ENCODE measurements around the gene XPA.
A peak's percentile ranks its signal among the peaks of the same experiment; 100 is the strongest.
"Not testable (repeated sequence)": the region's sequence is repeated elsewhere in the genome, so short reads cannot be mapped to it uniquely, and the experiment has no call there.

The XPA gene

DNA sequence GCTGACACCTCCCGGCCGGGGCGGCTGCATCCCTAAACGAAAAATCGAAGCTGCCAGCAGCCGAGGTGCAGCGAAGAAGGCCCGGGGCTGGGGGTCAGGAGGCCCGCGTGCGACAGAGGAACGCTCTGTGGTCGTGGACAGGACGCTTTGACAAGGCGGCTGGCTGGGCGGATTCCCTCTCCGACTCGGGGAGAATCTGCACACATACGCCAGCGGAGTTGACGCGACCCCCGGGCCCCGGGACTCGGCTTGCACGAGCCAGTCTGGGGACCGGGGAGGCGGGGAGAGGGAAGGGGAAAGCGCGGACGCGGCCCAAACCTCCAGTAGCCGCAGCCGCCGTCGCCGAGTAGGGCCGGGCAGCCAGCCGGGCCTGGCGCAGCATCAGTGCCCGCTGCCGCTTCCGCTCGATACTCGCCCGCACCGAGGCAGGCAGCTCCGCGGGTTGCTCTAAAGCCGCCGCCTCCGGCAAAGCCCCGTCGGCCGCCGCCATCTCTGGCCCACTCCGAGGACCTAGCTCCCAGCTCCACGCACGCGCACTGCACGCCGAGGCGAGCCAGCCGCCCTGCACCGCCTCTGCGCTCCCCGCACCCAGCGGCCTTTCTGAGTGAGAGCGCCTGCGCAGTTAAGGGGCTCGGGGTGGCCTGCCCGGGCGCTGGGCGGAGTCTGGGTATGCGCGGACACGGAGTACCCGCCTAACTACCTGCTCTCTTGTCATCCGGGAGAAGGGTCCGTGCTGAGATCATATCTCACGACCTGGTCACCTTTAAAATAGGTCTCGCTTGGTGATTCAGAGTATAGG is at the start of gene XPA:
Gene XPA, minus strand, starts transcription at position 538 of the 799 bp plus-strand sequence. Its CDS starts 48 bp downstream, at position 490.
- peak; percentile 80 for DNase-seq (ENCODE audit: insufficient read length, low spot score)
- FAIRE-seq = peak; percentile 84

GRCh38 chr9:97744710-97745708 is 47.9 kb upstream of the XPA start:
- DNase-seq (ENCODE audit: insufficient read length, low spot score) = no peak
- no peak for FAIRE-seq

GRCh38 chr9:97744025-97744424 is 46.9 kb upstream of the XPA start:
- not testable (repeated sequence) for DNase-seq (ENCODE audit: insufficient read length, low spot score); FAIRE-seq

DNA sequence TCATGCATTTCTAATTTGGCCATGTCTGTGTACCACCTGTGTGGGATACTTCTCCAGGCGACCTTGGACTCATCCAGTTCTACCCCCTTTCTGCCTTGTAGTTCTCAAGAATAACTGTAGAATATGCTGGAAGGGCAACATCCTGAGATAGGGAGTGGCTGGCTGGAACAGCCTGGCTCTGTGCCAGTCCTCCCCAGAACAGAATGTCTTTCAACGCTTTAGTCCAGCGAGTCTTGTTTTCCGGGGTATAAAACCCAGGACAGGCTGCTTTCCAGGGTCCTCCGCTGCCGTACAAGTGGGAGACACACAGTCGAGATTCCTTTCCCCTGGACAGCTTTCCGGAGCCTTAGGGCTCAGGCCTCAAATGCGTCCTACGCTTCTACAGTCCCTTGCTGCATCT is 45.4 kb upstream of the XPA start:
- FAIRE-seq (no peak), DNase-seq (ENCODE audit: insufficient read length, low spot score) (no peak)

- no peak for FAIRE-seq
Observed at GRCh38 chr9:97741947-97742346, 44.8 kb upstream of the XPA start.

GRCh38 chr9:97740848-97741821 is 44.0 kb upstream of the XPA start:
- DNase-seq (ENCODE audit: insufficient read length, low spot score) (peak; percentile 22), FAIRE-seq (no peak)

More at GRCh38 chr9:97741947-97742346, 44.8 kb upstream of the XPA start:
- DNase-seq (ENCODE audit: insufficient read length, low spot score) = no peak

DNA sequence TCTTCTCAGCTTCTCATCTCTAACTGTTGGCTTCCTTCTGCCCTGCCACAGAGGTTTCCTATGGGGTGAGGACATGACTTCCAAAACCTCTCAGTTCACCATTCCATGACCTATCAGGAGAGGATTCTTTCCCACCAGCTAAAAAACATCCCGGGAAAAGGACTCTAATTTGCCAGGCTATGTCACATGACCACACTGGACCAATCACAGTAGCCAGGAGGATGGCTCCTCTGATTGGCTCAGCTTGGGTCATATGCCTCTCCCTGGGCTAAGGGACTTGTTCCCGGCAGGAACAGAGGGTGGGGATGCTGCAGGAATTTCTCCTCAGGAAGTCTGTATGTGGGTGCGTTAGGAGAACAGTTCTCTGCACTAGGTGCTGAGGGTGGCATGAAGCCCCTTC is 40.3 kb upstream of the XPA start:
- DNase-seq (ENCODE audit: insufficient read length, low spot score) (no peak), FAIRE-seq (no peak)

- no peak for DNase-seq (ENCODE audit: insufficient read length, low spot score)
- FAIRE-seq = no peak
Observed at GRCh38 chr9:97735070-97735600, 38.0 kb upstream of the XPA start.

GRCh38 chr9:97726716-97727115 is 29.6 kb upstream of the XPA start:
- FAIRE-seq = no peak
- no peak for DNase-seq (ENCODE audit: insufficient read length, low spot score)

- no peak for FAIRE-seq
- no peak for DNase-seq (ENCODE audit: insufficient read length, low spot score)
Observed at GRCh38 chr9:97723819-97724218, 26.7 kb upstream of the XPA start.

DNA sequence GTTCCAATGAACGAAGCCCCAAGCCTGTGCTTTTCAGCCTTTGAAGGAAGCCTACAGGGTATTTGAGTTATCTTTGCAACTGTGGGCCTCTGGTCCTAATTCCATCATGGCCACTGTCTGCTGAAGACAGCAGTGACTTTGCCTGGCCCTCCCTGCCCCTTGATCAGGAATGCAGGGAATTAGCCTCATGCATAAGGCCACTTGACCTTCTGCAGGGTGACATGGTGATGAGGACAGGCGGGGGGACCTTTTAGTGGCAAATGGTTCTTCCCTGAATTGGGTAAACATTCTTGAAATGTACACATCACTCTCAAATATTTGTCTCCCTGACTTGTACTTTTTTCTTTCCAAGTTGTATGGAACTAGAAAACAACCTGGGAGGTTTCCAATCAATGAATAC is 25.2 kb upstream of the XPA start:
- FAIRE-seq (no peak), DNase-seq (ENCODE audit: insufficient read length, low spot score) (no peak)

GRCh38 chr9:97721396-97721795 is 24.3 kb upstream of the XPA start:
- no peak for DNase-seq (ENCODE audit: insufficient read length, low spot score)

DNA sequence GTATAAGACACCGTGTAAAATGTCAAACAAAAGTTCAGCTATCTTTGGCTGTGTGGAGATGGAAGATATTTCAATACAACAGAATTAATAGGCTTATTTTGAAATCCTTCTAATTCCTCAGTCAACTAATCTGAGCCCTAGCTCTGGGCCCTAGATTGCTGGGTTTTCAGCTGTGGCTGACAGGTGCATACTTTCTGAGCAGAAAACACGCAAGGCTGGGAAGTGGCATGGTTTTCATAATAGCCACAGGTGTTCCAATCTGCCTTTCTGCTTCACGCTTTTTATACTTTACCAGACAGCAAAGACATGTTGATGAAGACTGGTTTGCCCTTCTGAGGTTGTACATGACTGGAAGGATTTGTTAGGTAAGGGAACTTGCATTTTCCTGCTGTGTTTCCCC is 20.7 kb upstream of the XPA start:
- FAIRE-seq (no peak), DNase-seq (ENCODE audit: insufficient read length, low spot score) (no peak)

More at GRCh38 chr9:97721396-97721795, 24.3 kb upstream of the XPA start:
- FAIRE-seq = no peak

DNA sequence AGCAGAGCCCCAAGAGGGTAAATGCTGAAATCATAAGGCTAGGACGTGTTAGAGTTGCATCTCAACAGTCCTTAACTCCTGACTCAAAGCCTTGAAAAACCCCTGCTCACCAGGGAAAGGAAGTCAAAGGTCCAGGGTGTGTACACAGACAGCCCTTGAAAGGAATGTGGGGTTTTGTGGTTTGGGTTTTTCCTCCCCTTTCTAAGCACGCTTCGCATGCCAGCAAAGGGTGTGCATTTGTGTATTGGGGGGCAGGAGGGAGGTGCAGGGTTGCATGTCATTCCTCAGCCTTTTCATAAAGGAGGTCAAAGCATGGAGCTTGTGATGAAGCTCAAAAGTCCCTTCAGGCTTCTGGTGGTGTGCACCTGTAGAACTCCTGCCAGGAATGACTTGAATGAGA is 17.3 kb upstream of the XPA start:
- FAIRE-seq = no peak

DNA sequence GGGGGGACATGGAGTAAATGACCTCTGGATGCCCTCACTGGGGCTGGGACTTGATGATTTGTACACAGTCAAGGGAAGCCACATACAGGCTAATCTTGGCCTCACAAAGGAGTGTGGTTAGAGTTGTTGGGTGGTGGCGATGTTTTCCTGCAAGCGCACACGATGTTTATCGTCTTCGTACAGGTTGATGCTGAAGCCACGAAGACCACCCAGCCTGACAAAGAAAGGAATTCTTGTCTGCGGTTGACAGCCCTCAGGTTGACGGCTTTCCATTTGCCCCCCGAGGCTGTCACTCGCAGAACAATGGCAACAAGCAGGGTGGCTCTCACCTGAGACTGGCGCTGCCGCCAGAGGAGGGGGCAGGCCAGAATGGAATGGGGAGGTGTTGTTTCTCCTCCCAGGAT is 14.1 kb upstream of the XPA start:
- no peak for FAIRE-seq
- no peak for DNase-seq (ENCODE audit: insufficient read length, low spot score)

More for the DNA sequence above, 17.3 kb upstream of the XPA start:
- DNase-seq (ENCODE audit: insufficient read length, low spot score) = no peak

DNA sequence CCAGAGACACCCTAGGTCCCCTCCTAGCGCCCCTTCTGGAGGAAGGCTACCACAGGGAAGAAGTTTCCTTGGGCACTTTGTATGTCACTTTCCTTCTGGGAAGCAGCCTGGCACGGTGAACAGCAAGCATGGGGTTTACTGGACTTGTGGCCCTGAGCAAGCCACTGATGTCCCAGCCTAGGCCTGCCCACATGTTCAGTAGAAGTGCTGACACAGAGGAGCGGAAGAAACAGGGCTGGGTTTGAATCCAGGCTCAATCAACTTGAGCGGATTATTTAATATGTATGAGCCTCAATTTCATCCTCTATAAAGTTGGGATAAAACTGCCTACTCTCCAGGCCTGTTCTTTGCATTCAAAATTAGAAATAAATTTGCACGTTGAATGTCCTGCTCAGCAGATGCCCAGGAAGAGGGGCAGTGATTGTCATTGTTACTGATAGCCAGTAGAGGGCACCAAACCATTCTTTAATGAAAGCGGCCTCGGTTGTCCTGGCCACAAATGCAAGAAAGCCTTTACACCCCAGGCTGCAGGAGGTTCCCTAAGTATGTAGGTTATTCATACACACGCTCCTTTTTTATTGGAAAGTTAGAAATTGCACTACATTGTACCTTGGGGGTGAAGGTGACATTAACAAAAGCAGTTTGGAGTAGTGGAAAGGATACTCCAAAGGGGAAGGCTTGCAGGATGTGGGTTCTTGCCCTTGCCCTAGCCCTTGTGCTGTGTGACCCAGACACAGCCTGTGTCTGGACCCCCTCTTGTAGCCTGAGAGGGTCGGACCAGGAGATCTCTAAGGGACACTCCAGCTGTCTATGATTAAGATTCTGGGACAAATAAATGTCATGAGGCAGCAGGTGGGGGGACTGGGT is 13.4 kb upstream of the XPA start:
- DNase-seq (ENCODE audit: insufficient read length, low spot score) (peak; percentile 52), FAIRE-seq (peak; percentile 82)

DNA sequence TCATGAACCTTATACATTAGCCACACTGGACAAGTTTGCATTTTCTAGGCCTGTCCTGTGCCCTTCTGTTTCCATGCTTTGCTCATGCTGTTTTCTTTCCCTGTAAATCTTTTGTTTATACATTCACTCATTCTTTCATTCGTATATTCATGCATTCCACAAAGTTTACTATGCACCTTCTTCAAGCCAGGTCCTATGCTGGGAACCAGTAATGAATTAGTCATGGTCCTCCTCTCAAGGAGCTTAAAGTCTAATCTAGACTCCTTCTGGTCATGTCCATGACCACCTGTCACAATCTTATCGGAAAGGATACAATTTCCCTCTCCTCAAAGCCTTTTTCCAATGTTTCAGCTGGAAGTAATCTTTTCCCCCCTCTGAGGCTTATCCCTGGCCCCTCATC is 9.1 kb upstream of the XPA start:
- DNase-seq (ENCODE audit: insufficient read length, low spot score) (no peak), FAIRE-seq (no peak)

GRCh38 chr9:97705354-97705950 is 8.3 kb upstream of the XPA start:
- DNase-seq (ENCODE audit: insufficient read length, low spot score) = no peak

GRCh38 chr9:97704851-97705250 is 7.7 kb upstream of the XPA start:
- no peak for FAIRE-seq
- DNase-seq (ENCODE audit: insufficient read length, low spot score) = no peak

More at GRCh38 chr9:97705354-97705950, 8.3 kb upstream of the XPA start:
- FAIRE-seq = no peak
